NCI-H510A treated with DMSO at 0.1 percent for 48 hours (cell line): Measurements from ENCODE around the gene IP6K3.
A peak's percentile ranks its signal among the peaks of the same experiment; 100 is the strongest.

Experiments
- DNase-seq: peaks from one replicate; lab custom pipeline; 2025; lab: John Stamatoyannopoulos, UW

The IP6K3 gene

GRCh38 chr6:33723371-33724085, 23.2 kb downstream of the IP6K3 start:
- DNase-seq, result no peak

DNA sequence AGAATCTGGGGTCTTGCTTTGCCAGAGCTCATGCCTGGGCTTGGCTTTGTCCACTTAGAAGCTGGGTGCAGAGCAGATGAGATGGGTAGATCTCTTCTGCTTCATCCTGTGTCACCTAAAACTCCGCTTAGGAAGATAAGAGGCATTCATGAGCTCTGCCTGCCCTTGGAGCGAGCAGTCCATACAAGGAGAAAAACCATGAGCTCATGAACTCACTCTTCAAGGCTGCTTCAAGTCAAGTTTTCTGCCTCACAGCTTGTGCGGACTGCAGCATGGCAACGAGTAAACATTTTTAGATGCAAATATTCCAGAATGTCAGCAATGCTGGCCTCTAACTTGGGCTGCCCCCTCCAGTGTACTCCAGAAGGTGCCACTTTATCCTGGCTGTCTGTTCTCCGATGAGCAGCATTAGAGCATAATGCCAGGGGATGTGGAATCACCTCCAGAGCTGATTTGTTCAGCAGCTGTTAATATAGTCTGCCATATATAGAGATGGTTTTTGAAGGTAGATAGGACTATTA, 24.5 kb downstream of the IP6K3 start:
- peak; percentile 47 for DNase-seq

DNA sequence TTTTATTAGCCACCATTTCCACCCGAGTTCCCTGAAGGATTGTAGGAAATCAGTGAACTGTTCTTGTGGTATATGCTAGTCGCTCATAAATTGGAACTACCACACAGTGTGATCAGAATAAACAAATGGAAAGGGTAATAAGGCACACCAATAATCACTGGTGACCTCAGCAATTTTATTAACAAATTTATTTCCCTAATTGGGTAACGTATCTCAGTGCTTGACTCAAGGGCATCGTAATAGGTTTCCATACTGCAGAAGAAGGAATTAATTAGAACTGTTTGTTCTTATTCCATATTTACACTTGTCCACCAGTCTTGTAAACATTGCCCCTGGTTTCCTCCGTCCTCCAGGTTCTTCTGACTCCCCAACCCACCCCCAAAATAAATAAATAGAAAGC, 25.2 kb downstream of the IP6K3 start:
- DNase-seq, result no peak

DNA sequence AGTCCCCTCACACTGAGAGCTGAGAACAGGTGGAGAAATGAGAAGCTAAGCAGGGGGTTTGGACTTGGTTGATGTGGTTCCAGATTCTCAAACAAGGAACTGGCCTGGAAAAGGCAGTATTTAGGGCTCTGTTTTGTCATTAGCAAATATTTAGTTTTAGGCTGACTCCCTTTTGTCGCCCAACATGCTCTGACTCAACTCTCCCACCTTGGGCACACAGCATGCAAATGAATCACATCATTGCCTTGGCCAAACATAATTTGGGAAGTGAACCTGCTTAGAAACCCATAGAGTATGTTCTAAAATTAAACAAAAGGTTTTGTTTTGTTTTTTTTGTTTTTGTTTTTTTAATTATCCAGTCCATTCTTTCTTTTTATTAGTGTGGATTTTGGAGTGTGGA, 25.7 kb downstream of the IP6K3 start:
- no peak for DNase-seq

GRCh38 chr6:33719326-33719987, 27.2 kb downstream of the IP6K3 start:
- peak; percentile 96 for DNase-seq

DNA sequence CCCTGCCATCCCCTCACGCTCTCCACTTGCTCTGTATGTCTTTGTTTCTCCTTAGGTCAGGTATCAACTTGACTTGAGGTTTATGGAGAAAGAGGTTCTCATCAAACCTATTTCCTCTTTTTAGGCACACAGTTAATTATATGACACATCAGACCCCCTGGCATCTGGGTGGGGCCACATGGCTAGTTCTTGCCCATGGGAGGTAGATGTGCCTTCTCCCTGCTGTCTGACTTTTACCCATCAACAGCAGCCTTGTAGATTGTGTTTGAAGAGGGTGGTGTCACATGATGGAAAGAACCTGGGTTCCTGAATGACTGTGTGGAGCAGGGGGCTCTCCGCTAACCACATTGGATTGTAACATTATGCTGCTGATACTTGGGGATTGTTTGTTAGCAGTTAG, 28.0 kb downstream of the IP6K3 start:
- no peak for DNase-seq

GRCh38 chr6:33717934-33718455, 28.7 kb downstream of the IP6K3 start:
- no peak for DNase-seq

GRCh38 chr6:33716890-33717632, 29.6 kb downstream of the IP6K3 start:
- DNase-seq, result peak; percentile 80

DNA sequence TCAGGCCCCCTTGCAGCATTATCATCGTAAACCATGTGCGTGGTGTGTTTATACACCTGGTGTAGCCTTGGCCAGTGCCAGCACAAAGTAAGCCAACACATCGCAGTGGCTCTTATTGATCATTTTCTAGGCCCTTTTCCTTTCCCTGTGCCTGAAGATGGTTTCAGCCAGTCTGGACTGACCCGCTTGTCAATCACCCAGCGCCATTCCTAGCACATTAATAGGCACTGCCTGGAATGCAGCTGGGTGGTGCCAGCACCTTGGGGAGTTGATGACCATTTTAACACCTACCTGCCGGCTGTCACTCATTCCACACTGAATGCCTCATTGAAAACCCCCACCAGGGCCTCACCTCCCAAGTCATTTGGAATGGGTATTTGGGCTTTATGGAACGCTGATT, 30.3 kb downstream of the IP6K3 start:
- peak; percentile 96 for DNase-seq

DNA sequence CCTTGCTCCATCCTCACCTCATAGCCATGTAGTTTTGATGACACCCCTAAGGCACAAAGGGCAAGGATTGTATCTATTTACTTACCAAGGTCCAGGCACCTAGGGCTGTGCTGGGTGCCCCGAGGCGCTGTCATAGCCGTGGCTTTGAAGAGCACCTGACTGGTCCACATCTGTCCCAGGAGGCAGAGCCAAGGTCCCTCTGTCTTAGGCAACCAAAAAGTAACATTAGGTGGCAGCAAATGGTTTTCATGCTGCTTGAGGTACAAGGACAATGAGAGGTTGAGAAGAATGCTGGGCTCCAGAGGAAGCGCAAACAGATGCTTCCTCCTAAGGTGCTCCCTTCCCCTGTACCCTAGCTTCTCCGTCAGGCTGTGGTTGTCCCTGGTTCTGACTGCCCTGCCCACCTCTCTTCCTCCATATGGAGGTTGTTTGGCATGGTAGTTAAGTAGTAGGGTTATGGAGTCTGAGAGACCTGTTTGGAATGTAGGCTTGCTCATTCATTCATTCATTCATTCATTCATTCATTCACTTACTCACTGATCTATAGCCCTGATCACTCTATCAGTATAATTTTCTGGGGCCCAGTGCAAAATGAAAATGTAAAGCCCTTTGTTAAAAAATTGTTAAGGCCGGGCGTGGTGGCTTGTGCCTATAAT, 32.2 kb downstream of the IP6K3 start:
- DNase-seq, result peak; percentile 36

DNA sequence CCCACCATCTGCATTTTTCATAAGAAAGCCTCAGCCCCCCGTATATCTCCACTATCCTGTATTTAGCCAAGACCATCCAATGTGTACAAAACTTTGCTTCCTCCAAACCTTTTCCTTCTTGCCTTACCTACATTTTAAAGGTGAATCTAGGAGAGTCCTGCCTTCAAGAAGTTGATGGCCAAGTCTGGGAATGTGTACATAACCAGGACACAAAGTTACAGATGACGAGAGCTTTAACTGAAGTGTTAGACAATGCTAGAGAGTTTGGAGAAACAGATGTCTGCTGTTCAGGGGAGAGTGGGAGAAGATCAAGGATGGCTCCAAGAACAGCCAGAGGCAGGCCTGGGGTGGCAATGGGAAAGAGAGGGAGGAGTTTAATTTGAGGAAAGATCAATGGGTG, 32.9 kb downstream of the IP6K3 start:
- no peak for DNase-seq

DNA sequence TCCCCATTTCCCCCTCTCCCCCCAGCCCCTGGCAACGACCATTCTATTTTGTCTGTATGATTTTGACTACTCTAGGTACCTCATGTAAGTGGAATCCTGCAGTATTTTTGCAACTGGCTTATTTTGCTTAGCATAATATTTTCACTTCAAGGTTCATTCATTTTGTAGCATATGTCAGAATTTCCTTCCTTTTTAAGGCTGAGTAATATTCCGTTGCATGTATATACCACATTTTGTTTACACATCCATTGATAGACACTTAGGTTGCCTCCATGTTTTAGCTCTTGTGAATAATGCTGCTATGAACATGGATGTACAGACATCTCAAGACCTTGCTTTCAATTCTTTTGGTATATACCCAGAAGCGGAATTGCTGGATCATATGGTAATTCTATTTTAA, 33.8 kb downstream of the IP6K3 start:
- DNase-seq, result no peak

DNA sequence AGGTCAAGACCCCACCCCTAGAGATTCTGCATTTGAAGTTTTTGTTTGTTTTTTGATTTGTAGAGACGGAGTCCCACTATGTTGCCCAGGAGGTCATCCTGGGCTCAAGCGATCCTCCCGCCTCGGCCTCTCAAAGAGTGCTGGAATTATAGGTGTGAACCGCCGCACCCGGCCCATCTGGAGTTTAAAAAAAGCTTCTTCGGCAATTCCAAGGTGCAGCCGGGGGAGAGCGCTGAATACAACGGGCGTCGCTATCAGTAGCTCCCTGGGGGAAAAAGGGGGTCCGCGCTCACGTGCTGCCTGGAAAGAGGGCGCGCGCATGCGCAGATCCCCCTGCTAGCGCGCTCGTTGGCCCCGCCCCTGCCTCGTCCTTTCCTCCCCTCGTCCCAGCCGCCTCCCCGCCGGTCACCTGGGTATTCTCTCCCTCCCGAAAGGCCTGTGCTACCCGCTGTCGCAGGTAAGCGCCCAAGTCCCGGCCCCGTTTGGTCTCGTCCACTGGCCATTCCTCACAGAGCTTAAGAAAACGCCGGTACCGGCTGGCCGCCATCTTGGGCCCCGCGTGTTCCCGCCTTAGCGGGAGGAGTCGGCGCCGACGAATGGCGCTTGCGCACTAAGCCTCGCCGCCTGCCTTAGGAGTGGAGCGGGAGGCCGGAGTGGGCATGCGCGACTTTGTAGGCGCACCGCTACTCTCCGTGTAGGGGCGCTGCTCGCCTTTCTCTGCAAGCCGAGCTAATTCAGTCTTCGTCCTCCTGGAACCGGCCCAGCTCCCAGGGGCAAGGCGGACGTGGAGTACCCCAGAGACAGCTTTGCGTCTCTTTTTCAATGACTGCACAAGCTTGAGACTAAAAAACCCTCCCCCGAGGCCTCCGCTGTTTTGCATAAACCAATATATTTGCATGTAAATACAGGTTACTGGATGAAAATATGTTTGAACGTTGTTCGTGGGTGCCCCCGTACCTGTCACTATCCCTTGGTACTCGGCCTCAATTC, 35.3 kb downstream of the IP6K3 start, which contains the start of gene UQCC2:
Gene UQCC2 (minus strand): TSS at position 561 of the 990 bp plus-strand sequence. CDS start 14 bp downstream, at position 547.
- DNase-seq, result peak; percentile 98

DNA sequence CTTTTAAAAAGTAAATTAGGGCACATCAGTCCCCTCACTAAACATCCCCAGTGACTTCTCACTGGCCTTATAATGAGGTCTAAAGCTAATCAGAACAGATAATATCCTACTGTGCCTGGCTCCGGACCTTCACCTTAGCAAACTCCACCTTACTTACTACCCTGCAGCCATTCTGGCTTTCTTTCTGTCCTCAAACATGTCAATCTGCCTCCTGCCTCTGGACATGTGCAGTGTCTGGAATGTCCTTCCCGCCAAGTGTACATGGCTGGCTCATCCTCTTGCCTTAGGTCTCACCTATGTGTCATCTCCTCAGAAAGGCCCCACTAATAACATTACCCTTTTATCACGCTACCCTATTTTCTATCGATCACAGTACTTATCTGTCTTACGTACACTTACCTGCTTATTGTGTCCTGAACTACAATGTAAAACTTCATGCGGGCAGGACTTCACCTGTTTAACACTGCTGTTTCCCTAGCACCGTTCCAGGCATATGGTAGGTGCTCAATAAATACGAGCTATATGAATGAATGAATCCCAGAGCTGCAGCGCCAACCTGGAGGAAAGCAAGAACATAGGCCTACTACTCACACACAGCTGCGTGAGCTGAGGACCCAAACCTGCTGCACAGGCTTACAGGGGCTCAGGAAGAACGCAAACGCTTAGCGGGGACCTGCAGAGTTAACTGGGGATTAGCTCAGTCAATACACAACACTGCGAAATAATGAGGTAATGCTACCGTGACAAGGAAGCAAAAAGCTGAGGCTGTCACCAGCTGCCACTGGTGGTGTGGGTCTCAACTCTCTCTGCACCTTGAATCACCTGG, 36.2 kb downstream of the IP6K3 start:
- DNase-seq, result no peak

DNA sequence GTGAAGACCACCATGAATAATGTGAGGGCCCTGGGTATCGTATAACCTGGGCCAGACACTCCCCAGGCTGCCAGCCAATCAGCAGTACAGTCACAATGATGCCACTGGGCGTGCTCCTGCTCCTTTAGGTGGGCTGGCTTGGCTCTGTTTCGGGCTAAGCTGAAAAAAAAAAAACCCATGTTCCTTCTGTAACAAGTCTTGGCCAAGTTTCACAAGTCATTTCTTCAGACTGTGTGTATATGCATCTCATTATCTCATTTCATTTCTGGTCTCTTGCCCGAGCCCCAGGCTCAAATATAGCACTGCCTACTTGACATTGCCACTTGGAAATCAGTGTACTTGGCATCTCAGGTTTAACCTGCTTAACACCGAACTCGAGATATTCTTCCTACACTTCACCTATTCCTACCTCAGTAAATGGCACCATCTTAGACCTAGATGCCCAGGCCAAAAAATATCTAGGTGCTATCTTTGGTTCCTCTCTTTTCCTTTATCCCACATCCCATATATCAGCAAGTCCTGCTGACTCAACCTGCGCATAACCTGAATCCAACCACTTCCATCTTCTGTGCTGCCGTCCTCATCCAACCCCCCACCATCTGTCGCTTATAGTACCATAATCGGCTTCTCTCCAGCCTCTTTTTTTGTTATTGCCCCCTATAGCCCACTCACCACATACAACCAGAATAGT, 37.0 kb downstream of the IP6K3 start:
- DNase-seq, result no peak

GRCh38 chr6:33708516-33709204, 38.0 kb downstream of the IP6K3 start:
- DNase-seq, result no peak

DNA sequence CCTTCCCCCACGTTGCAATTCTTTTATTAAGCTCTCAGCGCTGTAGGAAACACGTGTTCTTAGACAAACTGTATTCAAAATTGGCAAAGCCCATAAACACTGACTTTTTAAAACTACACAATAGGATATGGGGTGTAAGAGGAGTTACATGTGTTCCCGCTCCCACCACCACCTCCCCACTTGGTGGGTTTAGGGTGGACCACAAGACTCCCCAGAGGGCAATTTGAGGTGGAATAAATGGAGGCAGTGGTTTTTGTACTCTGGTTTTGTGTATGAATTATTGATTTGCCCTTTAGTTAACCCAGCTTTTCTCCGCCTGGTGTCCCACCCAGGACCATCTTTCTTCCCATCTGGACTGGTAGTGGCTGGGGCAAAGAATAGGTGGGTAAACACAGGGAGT, 38.9 kb downstream of the IP6K3 start:
- no peak for DNase-seq

- DNase-seq, result no peak
Measured at GRCh38 chr6:33705955-33706725, 40.6 kb downstream of the IP6K3 start.
